HEK293 (cell line): ENCODE results near the gene TRPV2.
A peak's percentile ranks its signal among the peaks of the same experiment; 100 is the strongest.

Experiments used
- CTCF ChIA-PET: fragments of 350-600 bp; formaldehyde crosslinking; extraction: SDS; loops from one replicate; lab custom pipeline; 2021; ENCODE audit warnings: antibody characterized with exemption; lab: Yijun Ruan, JAX
- POLR2A ChIA-PET: fragments of 300-600 bp; formaldehyde crosslinking; extraction: SDS; loops from one replicate; lab custom pipeline; 2020; ENCODE audit warnings: antibody characterized with exemption, inconsistent platforms; lab: Yijun Ruan, JAX
- H3K27ac ChIP-seq: fragments of 200-500 bp; sonication (Bioruptor generic); 2 replicates; pipeline ENCODE4 v1.5.1; 2014; ENCODE audit warnings: low read depth, low read length, control low read depth, inconsistent platforms; ENCODE audit errors: extremely low read depth
- H3K36me3 ChIP-seq, 2 experiments: fragments of 200-500 bp in 1 of 2; sonication (Bioruptor generic) in 1 of 2; 1 replicate in 1 of 2; 2 replicates in 1 of 2; pipeline ENCODE4 v1.5.1; 2014 to 2017; ENCODE audit warnings: inconsistent platforms in 2 of 2, low read length in 2 of 2; ENCODE audit not compliant: control insufficient read depth in 2 of 2, insufficient read depth in 1 of 2
- H3K4me1 ChIP-seq: fragments of 200-500 bp; sonication (Bioruptor generic); 2 replicates; pipeline ENCODE4 v1.5.1; 2014; ENCODE audit warnings: mild to moderate bottlenecking, low read length, inconsistent platforms; ENCODE audit not compliant: control insufficient read depth, insufficient read depth
- H3K4me3 ChIP-seq: 2 replicates; pipeline ENCODE4 v1.5.1; 2011; ENCODE audit warnings: low read depth, mild to moderate bottlenecking, control low read depth, low read length, moderate library complexity
- H3K9me3 ChIP-seq: fragments of 200-500 bp; sonication (Bioruptor generic); 2 replicates; pipeline ENCODE4 v1.5.1; 2014; ENCODE audit warnings: low read depth, low read length, inconsistent platforms; ENCODE audit not compliant: control insufficient read depth, insufficient read depth
- GFI1B ChIP-seq: fragments of 450-650 bp; formaldehyde crosslinking; IDR thresholded peaks from 2 replicates; pipeline ENCODE4 v1.5.1; 2016; ENCODE audit warnings: missing biosample characterization, missing genetic modification characterization
- KLF10 ChIP-seq: fragments of 450-650 bp; IDR thresholded peaks from 2 replicates; pipeline ENCODE4 v1.5.1; 2018; ENCODE audit warnings: missing biosample characterization, mild to moderate bottlenecking, missing genetic modification characterization
- KLF16 ChIP-seq: fragments of 450-650 bp; formaldehyde crosslinking; IDR thresholded peaks from 2 replicates; pipeline ENCODE4 v1.5.1; 2017; ENCODE audit warnings: missing biosample characterization, missing genetic modification characterization
- MYNN ChIP-seq: fragments of 450-650 bp; formaldehyde crosslinking; IDR thresholded peaks from 2 replicates; pipeline ENCODE4 v1.5.1; 2016; ENCODE audit warnings: missing biosample characterization, missing genetic modification characterization, borderline replicate concordance
- SETDB1 ChIP-seq: IDR thresholded peaks from one replicate; pipeline ENCODE4 v1.6.1; 2017; ENCODE audit warnings: mild to moderate bottlenecking, low read length, moderate library complexity, mixed read lengths; ENCODE audit not compliant: insufficient read length
- ZBTB21 ChIP-seq: fragments of 450-650 bp; formaldehyde crosslinking; IDR thresholded peaks from 2 replicates; pipeline ENCODE4 v1.5.1; 2017; ENCODE audit warnings: missing biosample characterization, missing genetic modification characterization
- ZFHX2 ChIP-seq: fragments of 450-650 bp; formaldehyde crosslinking; conservative IDR thresholded peaks from 2 replicates; pipeline ENCODE4 v1.5.1; 2016; ENCODE audit warnings: missing biosample characterization, missing genetic modification characterization
- ZNF239 ChIP-seq: fragments of 450-650 bp; formaldehyde crosslinking; IDR thresholded peaks from 2 replicates; pipeline ENCODE4 v1.5.1; 2016; ENCODE audit warnings: missing biosample characterization, missing genetic modification characterization
- ZNF335 ChIP-seq: fragments of 450-650 bp; formaldehyde crosslinking; conservative IDR thresholded peaks from 2 replicates; pipeline ENCODE4 v1.5.1; 2016; ENCODE audit warnings: missing biosample characterization, missing genetic modification characterization
- ZNF366 ChIP-seq: fragments of 450-650 bp; formaldehyde crosslinking; conservative IDR thresholded peaks from 2 replicates; pipeline ENCODE4 v1.5.1; 2016; ENCODE audit warnings: missing biosample characterization, missing genetic modification characterization
- ZNF600 ChIP-seq: fragments of 450-650 bp; formaldehyde crosslinking; IDR thresholded peaks from 2 replicates; pipeline ENCODE4 v1.5.1; 2016; ENCODE audit warnings: missing biosample characterization, missing genetic modification characterization
- ZNF654 ChIP-seq: fragments of 450-650 bp; formaldehyde crosslinking; IDR thresholded peaks from 2 replicates; pipeline ENCODE4 v1.5.1; 2016; ENCODE audit warnings: low read depth, missing biosample characterization, missing genetic modification characterization
- ZNF830 ChIP-seq: fragments of 450-650 bp; IDR thresholded peaks from 2 replicates; pipeline ENCODE4 v1.5.0; 2018; ENCODE audit warnings: missing biosample characterization, missing genetic modification characterization, low read depth, mild to moderate bottlenecking, moderate library complexity
- ZSCAN23 ChIP-seq: fragments of 450-650 bp; formaldehyde crosslinking; IDR thresholded peaks from 2 replicates; pipeline ENCODE4 v1.5.1; 2016; ENCODE audit warnings: missing biosample characterization, missing genetic modification characterization
- TF ChIP-seq, protein P1 (sequence below): fragments of 450-650 bp; formaldehyde crosslinking; conservative IDR thresholded peaks from 2 replicates; pipeline ENCODE4 v1.5.1; 2016; ENCODE audit warnings: low read depth, missing biosample characterization, missing genetic modification characterization
- TF ChIP-seq, protein P2 (sequence below): fragments of 450-650 bp; formaldehyde crosslinking; IDR thresholded peaks from 2 replicates; pipeline ENCODE4 v1.5.1; 2017; ENCODE audit warnings: missing biosample characterization, missing genetic modification characterization
- TF ChIP-seq, protein P3 (sequence below): fragments of 450-650 bp; formaldehyde crosslinking; IDR thresholded peaks from 2 replicates; pipeline ENCODE4 v1.5.1; 2016; ENCODE audit warnings: missing biosample characterization, missing genetic modification characterization, low read depth
- TF ChIP-seq, protein P4 (sequence below): fragments of 450-650 bp; formaldehyde crosslinking; IDR thresholded peaks from 2 replicates; pipeline ENCODE4 v1.5.1; 2016; ENCODE audit warnings: missing biosample characterization, missing genetic modification characterization
- TF ChIP-seq, protein P5 (sequence below): fragments of 450-650 bp; formaldehyde crosslinking; IDR thresholded peaks from 2 replicates; pipeline ENCODE4 v1.5.1; 2016; ENCODE audit warnings: missing biosample characterization, missing genetic modification characterization

TRPV2 gene, protein sequence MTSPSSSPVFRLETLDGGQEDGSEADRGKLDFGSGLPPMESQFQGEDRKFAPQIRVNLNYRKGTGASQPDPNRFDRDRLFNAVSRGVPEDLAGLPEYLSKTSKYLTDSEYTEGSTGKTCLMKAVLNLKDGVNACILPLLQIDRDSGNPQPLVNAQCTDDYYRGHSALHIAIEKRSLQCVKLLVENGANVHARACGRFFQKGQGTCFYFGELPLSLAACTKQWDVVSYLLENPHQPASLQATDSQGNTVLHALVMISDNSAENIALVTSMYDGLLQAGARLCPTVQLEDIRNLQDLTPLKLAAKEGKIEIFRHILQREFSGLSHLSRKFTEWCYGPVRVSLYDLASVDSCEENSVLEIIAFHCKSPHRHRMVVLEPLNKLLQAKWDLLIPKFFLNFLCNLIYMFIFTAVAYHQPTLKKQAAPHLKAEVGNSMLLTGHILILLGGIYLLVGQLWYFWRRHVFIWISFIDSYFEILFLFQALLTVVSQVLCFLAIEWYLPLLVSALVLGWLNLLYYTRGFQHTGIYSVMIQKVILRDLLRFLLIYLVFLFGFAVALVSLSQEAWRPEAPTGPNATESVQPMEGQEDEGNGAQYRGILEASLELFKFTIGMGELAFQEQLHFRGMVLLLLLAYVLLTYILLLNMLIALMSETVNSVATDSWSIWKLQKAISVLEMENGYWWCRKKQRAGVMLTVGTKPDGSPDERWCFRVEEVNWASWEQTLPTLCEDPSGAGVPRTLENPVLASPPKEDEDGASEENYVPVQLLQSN

DNA sequence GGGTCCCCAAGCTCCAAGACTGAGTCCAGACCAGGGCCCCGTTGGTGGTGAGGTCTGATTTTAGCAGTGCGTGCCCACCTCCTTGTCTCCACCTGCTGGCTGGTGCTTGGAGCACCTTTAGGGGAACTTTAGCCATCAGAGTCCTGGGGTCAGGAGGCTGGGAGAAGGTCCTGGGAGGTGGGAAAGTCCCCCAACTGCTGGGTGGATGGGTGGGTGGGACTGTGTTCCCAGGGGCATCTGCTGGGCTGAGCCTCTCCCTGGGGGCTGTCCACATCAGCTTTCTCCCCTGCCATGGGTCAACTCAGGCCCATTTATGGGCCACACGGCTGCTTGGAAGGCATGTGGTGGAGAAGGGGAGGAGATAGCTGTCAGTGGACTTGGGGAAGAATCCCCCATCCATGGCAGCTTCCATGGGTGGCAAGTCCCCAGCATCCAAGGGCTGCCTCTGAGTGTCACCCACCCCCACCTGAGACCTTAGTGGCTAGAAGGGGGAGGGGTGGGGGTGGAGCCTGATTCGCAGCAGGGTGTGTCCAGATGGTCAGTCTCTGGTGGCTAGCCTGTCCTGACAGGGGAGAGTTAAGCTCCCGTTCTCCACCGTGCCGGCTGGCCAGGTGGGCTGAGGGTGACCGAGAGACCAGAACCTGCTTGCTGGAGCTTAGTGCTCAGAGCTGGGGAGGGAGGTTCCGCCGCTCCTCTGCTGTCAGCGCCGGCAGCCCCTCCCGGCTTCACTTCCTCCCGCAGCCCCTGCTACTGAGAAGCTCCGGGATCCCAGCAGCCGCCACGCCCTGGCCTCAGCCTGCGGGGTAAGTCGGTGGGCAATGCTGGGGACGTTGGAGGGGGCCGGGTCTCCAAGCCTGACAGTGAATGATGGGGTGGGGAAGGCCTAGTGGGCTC lies at the start of gene TRPV2:
TRPV2 (plus strand) TSS at position 541 of the 894 bp plus-strand sequence. CDS start 2,098 bp downstream, outside the sequence.
- ChIA-PET CTCF (interaction anchor here (0.5 to 2.0 kb wide), 16 partner anchors 11 to 1182 kb away, joined by 3 to 13 read pairs (median 4); no protein-coding TSS in a partner anchor), POLR2A (interaction anchor here (0.5 to 1.7 kb wide), 3 partner anchors 23 to 34 kb away, joined by 4 read pairs; partner anchors contain the start of gene UBB)
- Histone ChIP-seq H3K4me3 (no peak within 1 kb of the TSS), H3K4me1 (peaks cover 11% of the 10 kb centered on the region; the same call in 1 of the 2 replicates), H3K36me3 (no peaks in the 10 kb centered on the region), H3K9me3 (no peaks in the 10 kb centered on the region), H3K27ac (no peak within 1 kb of the TSS)
- TF ChIP-seq ZNF335 (tag by site-specific recombination): no peak
- TF ChIP-seq ZNF600 (tag by site-specific recombination): no peak
- TF ChIP-seq SETDB1: no peak
- TF ChIP-seq ZNF366 (tag by site-specific recombination): no peak
- peak; percentile 26; the same call in 1 of the 2 replicates for TF ChIP-seq ZNF654 (tag by site-specific recombination)

DNA sequence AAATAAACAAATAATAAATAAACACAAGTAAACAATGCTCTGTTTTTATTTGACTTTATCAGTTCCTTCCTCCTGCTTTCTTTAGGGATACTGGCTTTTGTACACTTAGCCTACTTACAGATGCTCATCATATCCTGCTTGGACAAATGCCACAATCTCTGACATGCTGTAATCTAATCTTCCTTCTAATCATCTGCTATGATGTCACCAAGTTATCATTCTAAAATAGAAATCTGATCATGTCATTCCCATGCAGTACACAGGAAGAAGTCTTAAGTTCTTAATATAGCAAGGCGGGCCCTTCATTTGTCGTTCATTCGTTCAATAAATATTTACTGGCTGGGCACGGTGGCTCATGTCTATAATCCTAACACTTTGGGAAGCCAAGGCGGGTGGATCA lies 43.6 kb upstream of the TRPV2 start:
- Histone ChIP-seq H3K36me3 (no peaks in the 10 kb centered on the region; a peak in 1 of 3 replicates), H3K4me1 (no peaks in the 10 kb centered on the region; the same call in 1 of the 2 replicates), H3K4me3 (no peak overlapping the region), H3K27ac (no peak overlapping the region), H3K9me3 (no peaks in the 10 kb centered on the region)
- POLR2A ChIA-PET: interaction anchor here (0.9 kb wide), 1 partner anchor 9 kb away, joined by 4 read pairs; the partner anchor contains the start of gene UBB
- CTCF ChIA-PET: interaction anchor here (9.7 kb wide), 1 partner anchor 8 kb away, joined by 93 read pairs; no protein-coding TSS in a partner anchor
- TF ChIP-seq, protein P1, sequence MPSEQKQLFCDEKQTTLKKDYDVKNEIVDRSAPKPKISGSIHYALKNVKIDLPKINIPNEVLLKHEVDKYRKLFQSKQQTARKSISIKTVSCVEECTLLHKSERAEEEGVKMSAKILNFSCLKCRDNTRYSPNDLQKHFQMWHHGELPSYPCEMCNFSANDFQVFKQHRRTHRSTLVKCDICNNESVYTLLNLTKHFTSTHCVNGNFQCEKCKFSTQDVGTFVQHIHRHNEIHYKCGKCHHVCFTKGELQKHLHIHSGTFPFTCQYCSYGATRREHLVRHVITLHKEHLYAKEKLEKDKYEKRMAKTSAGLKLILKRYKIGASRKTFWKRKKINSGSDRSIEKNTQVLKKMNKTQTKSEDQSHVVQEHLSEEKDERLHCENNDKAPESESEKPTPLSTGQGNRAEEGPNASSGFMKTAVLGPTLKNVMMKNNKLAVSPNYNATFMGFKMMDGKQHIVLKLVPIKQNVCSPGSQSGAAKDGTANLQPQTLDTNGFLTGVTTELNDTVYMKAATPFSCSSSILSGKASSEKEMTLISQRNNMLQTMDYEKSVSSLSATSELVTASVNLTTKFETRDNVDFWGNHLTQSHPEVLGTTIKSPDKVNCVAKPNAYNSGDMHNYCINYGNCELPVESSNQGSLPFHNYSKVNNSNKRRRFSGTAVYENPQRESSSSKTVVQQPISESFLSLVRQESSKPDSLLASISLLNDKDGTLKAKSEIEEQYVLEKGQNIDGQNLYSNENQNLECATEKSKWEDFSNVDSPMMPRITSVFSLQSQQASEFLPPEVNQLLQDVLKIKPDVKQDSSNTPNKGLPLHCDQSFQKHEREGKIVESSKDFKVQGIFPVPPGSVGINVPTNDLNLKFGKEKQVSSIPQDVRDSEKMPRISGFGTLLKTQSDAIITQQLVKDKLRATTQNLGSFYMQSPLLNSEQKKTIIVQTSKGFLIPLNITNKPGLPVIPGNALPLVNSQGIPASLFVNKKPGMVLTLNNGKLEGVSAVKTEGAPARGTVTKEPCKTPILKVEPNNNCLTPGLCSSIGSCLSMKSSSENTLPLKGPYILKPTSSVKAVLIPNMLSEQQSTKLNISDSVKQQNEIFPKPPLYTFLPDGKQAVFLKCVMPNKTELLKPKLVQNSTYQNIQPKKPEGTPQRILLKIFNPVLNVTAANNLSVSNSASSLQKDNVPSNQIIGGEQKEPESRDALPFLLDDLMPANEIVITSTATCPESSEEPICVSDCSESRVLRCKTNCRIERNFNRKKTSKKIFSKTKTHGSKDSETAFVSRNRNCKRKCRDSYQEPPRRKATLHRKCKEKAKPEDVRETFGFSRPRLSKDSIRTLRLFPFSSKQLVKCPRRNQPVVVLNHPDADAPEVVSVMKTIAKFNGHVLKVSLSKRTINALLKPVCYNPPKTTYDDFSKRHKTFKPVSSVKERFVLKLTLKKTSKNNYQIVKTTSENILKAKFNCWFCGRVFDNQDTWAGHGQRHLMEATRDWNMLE (tag by site-specific recombination): no peak
- TF ChIP-seq ZNF239: no peak
- no peak for TF ChIP-seq KLF10 (tag by site-specific recombination)
- no peak for TF ChIP-seq MYNN (tag by site-specific recombination)
- no peak for TF ChIP-seq KLF16 (tag by site-specific recombination)
- TF ChIP-seq ZNF830 (tag by site-specific recombination): no peak
- TF ChIP-seq GFI1B: no peak
- TF ChIP-seq, protein P2, sequence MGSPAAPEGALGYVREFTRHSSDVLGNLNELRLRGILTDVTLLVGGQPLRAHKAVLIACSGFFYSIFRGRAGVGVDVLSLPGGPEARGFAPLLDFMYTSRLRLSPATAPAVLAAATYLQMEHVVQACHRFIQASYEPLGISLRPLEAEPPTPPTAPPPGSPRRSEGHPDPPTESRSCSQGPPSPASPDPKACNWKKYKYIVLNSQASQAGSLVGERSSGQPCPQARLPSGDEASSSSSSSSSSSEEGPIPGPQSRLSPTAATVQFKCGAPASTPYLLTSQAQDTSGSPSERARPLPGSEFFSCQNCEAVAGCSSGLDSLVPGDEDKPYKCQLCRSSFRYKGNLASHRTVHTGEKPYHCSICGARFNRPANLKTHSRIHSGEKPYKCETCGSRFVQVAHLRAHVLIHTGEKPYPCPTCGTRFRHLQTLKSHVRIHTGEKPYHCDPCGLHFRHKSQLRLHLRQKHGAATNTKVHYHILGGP (tag by site-specific recombination): 0 out of 2 replicates have a peak, but pooled peaks have one; percentile 13
- peak; percentile 80 for TF ChIP-seq ZNF366 (tag by site-specific recombination)
- peak; percentile 89 for TF ChIP-seq ZBTB21
- TF ChIP-seq, protein P3, sequence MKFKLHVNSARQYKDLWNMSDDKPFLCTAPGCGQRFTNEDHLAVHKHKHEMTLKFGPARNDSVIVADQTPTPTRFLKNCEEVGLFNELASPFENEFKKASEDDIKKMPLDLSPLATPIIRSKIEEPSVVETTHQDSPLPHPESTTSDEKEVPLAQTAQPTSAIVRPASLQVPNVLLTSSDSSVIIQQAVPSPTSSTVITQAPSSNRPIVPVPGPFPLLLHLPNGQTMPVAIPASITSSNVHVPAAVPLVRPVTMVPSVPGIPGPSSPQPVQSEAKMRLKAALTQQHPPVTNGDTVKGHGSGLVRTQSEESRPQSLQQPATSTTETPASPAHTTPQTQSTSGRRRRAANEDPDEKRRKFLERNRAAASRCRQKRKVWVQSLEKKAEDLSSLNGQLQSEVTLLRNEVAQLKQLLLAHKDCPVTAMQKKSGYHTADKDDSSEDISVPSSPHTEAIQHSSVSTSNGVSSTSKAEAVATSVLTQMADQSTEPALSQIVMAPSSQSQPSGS (tag by site-specific recombination): peak; percentile 95
- TF ChIP-seq, protein P4, sequence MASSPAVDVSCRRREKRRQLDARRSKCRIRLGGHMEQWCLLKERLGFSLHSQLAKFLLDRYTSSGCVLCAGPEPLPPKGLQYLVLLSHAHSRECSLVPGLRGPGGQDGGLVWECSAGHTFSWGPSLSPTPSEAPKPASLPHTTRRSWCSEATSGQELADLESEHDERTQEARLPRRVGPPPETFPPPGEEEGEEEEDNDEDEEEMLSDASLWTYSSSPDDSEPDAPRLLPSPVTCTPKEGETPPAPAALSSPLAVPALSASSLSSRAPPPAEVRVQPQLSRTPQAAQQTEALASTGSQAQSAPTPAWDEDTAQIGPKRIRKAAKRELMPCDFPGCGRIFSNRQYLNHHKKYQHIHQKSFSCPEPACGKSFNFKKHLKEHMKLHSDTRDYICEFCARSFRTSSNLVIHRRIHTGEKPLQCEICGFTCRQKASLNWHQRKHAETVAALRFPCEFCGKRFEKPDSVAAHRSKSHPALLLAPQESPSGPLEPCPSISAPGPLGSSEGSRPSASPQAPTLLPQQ (tag by site-specific recombination): peak; percentile 45; the same call in 1 of the 2 replicates
- TF ChIP-seq, protein P5, sequence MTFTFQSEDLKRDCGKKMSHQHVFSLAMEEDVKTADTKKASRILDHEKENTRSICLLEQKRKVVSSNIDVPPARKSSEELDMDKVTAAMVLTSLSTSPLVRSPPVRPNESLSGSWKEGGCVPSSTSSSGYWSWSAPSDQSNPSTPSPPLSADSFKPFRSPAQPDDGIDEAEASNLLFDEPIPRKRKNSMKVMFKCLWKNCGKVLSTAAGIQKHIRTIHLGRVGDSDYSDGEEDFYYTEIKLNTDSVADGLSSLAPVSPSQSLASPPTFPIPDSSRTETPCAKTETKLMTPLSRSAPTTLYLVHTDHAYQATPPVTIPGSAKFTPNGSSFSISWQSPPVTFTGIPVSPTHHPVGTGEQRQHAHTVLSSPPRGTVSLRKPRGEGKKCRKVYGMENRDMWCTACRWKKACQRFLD: no peak
- TF ChIP-seq ZSCAN23 (tag by site-specific recombination): no peak
- TF ChIP-seq ZFHX2 (tag by site-specific recombination): no peak
